GM12872 (cell line): ENCODE data around the gene LMNTD2.

Source experiments
- TF ChIP-seq, protein P1 (sequence below): IDR thresholded peaks from 3 replicates; pipeline ENCODE4 v1.5.1; 2011; ENCODE audit warnings: low read depth, mild to moderate bottlenecking, low read length, moderate library complexity; ENCODE audit not compliant: insufficient read depth

The LMNTD2 gene

DNA sequence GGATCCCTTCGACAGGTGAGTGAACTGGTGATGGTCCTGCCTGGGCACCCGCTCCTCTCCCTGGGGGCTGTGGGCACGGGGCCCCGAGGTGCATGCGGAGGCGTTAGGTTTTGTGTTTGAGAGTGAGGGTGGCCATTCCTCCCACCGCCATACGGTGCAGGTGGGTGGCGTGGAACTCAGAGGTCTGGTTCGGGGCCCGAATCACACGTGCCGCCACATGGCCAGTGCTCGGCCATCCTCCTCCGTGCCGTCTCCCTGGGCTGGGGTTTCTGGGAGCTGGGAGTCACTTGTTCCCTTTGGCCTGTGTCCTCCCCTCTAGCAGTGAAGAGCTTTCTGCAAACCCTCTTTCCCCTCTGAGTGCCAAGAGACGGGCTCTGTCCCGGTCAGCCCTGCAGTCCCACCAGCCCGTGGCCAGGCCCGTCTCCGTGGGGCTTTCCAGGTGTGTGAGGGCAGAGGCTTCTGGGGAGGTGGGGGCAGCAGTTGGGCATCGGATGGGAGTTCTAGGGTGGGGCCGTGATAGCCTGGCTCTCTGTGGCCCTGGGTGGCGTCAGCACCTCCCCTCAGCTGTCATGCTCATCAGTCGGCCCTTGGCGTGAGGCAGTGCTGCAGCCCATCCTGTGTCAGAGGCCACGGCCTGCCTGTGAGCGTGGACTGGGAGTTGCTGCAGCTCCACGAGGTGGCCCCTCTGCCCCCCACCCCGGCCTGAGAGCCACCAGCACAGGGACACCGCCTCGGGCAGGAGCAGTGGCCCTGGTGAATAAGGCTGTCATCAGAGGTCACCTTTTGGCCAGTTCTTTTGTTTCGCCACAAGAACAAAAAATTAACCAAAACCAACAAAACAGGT lies 45.0 kb upstream of the LMNTD2 start:
- TF ChIP-seq, protein P1, sequence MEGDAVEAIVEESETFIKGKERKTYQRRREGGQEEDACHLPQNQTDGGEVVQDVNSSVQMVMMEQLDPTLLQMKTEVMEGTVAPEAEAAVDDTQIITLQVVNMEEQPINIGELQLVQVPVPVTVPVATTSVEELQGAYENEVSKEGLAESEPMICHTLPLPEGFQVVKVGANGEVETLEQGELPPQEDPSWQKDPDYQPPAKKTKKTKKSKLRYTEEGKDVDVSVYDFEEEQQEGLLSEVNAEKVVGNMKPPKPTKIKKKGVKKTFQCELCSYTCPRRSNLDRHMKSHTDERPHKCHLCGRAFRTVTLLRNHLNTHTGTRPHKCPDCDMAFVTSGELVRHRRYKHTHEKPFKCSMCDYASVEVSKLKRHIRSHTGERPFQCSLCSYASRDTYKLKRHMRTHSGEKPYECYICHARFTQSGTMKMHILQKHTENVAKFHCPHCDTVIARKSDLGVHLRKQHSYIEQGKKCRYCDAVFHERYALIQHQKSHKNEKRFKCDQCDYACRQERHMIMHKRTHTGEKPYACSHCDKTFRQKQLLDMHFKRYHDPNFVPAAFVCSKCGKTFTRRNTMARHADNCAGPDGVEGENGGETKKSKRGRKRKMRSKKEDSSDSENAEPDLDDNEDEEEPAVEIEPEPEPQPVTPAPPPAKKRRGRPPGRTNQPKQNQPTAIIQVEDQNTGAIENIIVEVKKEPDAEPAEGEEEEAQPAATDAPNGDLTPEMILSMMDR, result no peak

DNA sequence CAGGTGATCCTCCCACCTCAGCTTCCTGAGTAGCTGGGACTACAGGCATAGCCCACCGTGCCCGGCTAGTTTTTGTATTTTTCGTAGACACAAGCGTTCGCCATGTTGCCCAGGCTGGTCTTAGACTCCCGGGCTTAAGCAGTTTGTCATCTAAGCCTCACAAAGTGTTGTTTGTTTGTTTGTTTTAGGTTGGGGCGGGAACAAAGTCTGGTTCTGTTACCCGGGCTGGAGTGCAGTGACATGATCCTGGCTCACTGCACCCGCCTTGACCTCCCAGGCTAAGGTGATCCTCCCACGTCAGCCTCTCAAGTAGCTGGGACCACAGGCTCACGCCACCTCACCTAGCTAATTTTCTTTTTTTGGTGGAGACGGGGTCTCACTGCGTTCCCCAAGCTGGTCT lies 42.6 kb upstream of the LMNTD2 start:
- TF ChIP-seq, protein P1, result no peak

DNA sequence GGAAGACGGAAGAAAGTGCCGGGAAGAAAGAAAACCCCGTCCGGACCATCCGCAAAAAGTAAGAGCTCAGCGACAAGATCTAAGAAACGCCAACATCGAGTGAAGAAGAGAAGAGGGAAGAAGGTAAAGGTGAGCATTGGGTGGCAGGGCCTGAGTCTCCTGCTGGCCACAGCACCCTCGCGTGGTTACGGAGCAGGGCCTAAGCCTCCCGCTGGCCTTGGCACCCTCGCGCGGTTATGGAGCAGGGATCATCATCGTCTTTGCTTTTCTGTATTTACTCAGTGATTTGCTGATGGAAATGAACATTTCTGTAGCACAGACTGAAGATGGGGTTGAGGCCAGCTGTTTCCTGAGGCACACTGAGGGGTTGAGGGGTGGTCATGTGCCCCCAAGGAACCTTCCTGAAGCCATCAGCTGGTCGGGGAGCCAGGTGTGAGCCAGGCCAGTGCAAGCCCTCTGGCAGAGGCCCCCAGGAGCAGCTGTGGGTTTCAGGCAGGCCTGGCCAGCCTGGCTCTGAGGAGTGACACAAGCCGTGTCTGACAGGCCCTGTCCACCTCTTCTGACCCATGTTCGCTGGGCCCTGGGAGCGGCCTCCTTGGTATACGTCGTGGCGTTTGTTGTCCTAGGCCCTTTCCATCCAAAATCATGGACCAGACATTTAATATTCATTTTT lies 41.2 kb upstream of the LMNTD2 start:
- TF ChIP-seq, protein P1, result no peak

DNA sequence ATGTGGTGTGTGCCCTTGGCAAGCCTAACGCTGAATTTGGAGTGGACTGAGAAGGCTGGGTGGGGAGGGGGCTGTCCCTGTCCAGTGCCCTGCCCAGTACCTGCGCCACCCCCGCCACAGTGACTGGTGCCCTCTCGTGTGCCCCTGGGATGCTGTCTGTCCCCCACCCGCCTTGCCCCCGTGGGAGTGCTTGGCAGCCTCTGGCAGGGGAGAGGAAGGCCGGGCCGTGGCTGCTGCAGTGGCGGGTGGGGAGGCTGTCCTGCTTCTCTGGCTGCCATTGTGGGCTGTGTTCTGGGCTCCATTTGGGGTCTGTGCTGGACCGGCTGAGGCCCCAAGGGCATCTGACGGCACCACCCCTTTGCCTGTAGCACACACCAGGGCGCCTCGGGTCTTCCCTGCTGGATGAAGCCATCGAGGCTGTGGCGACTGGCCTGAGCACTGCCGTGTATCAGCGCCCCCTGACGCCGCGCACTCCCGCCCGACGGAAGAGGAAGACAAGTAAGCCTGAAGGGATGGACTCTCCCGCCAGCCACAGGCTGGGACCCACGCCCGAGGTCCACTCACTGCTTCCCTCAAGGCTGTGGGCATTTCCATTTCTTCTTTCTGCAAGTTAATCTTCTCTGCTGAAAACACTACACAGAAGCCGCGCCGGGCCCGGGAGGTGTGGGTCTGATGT lies 37.6 kb upstream of the LMNTD2 start:
- TF ChIP-seq, protein P1, result no peak

DNA sequence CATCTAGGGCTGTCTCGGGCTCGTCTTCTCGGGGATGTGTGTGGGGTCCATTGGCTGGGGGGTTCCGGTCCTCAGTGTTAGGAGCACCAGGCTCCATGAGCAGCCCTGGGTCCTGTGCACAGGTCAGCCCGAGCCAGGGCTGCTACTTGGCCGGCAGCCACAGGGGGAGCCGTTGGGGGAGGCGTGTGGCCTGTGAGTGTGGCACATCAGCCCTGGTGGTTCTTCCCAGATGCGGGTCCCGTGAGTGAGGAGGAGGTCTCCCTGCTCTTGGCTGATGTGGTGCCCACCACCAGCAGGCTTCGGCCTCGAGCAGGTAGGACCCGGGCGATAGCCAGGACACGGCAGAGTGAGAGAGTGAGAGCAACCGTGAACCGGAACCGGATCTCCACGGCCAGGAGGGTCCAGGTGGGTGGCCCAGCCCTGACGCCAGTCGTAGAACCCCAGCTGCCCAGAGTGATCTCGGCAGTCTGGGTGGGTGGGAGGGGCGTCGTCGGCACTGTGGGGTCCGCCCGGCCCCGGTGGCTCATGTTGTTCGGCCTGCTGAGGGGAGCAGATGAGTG lies 36.7 kb upstream of the LMNTD2 start:
- TF ChIP-seq, protein P1, result peak; percentile 53; the same call in 2 of the 3 replicates

DNA sequence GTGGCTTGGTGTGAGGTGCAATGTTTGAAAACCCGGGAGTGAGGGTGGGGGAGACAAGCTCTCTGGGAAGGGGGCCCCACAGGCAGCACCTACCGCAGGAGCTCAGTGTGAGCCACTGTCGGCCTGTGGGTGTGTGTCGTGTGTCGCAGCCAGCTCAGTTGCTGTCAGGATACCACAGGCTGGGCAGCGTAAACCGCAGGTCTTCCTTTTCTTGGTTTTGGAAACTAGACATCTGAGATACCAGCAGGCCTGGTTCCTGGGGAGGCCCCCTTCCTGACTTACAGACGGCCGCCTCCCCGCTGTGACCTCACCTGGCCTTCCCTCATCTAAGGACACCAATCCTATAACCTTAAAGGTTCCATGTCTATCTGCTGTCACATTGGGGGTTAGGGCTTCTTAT lies 35.8 kb upstream of the LMNTD2 start:
- TF ChIP-seq, protein P1, result no peak

DNA sequence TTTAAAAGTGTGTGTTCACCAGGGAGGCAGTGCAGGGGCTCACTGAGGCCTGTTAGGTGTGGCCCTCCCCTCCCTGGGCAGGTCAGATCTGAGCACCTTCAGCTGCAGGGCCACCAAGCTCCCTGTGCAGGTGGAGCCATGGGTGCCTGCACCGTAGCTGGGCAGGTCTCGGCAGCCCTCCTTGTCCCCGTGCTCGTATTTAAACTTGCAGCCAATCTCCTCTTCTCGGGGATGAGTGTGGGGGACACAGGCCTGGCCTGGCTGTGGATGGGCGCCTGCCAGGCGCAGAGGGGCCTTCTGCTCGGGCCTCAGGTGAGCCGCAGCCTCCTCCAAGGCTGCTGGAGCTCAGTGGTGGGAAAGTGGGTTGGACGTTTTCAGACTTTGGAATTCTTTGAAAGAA lies 34.9 kb upstream of the LMNTD2 start:
- TF ChIP-seq, protein P1, result no peak
